AG10803 (cell line): ENCODE measurements around the gene TAS2R14.
A peak's percentile ranks its signal among the peaks of the same experiment; 100 is the strongest.

Source experiments
- DNase-seq: peaks from one replicate; pipeline ENCODE4 v3.0.0; 2010; ENCODE audit warnings: low read depth
- H3K4me3 ChIP-seq: 2 replicates; pipeline ENCODE4 v1.5.1; 2011; ENCODE audit warnings: mild to moderate bottlenecking, low read length, control low read depth
- TF ChIP-seq, protein P1 (sequence below): conservative IDR thresholded peaks from 2 replicates; pipeline ENCODE4 v1.5.1; 2011; ENCODE audit warnings: mild to moderate bottlenecking, low read length, control low read depth, inconsistent platforms

Gene TAS2R14

GRCh38 chr12:10965476-10965875, 26.4 kb upstream of the TAS2R14 start:
- peak; percentile 31 for DNase-seq
- TF ChIP-seq, protein P1, sequence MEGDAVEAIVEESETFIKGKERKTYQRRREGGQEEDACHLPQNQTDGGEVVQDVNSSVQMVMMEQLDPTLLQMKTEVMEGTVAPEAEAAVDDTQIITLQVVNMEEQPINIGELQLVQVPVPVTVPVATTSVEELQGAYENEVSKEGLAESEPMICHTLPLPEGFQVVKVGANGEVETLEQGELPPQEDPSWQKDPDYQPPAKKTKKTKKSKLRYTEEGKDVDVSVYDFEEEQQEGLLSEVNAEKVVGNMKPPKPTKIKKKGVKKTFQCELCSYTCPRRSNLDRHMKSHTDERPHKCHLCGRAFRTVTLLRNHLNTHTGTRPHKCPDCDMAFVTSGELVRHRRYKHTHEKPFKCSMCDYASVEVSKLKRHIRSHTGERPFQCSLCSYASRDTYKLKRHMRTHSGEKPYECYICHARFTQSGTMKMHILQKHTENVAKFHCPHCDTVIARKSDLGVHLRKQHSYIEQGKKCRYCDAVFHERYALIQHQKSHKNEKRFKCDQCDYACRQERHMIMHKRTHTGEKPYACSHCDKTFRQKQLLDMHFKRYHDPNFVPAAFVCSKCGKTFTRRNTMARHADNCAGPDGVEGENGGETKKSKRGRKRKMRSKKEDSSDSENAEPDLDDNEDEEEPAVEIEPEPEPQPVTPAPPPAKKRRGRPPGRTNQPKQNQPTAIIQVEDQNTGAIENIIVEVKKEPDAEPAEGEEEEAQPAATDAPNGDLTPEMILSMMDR: no peak
- H3K4me3 ChIP-seq: no peak overlapping the region

GRCh38 chr12:10960211-10960610, 21.1 kb upstream of the TAS2R14 start:
- H3K4me3 ChIP-seq: no peak overlapping the region
- TF ChIP-seq, protein P1: no peak
- no peak for DNase-seq

DNA sequence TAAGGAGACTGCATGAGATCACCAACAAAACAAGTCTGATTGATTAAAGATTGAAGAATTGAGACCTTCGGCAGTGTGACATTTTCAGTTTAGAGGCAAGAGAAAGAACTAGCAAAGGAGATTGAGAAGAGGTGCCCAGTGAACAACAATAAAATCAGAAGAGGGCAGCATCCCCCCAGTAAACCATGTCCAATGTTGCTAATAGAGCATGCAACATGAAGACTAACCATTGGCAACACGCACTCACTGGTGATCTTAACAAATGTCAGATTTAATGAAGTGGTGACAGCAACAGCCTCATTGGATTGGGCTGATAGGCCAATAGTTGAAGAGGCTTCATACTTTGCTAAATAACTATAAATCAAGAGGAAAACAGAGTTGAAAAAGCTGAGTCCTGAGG, 20.7 kb upstream of the TAS2R14 start:
- peak; percentile 11 for DNase-seq
- TF ChIP-seq, protein P1: no peak
- no peak overlapping the region for H3K4me3 ChIP-seq

DNA sequence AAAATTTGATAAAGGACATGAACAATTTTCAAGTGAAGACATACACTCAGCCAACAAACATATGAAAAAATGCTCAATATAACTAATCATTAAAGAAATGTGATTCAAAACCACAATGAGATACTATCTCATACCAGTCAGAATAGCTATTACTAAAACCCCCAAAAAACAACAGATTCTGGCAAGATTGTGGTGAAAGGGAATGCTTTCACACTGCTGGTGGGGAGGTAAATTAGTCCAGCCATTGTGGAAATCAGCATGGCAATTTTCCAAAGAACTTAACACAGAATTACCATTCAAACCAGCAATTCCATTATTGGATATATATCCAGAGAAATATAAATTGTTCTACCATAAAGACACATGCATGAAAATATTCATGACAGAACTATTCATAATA, 18.7 kb upstream of the TAS2R14 start:
- TF ChIP-seq, protein P1: no peak
- no peak overlapping the region for H3K4me3 ChIP-seq
- DNase-seq: peak; percentile 57

DNA sequence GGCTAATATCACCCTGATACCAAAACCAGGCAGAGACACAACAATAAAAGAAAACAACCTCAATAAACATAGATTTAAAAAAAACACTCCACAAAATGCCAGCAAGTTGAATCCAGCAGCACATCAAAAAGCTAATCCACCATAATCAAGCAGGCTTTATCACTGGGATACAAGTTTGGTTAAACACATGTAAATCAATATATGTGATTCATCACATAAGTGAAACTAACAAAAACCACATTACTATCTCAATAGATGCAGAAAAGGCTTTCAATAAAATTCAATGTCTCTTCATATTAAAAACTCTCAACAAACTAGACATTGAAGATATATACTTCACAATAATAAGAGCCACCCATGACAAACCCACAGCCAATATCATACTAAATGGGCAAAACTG, 17.0 kb upstream of the TAS2R14 start:
- no peak for DNase-seq
- TF ChIP-seq, protein P1: no peak
- no peak overlapping the region for H3K4me3 ChIP-seq

GRCh38 chr12:10952645-10953044, 13.6 kb upstream of the TAS2R14 start:
- H3K4me3 ChIP-seq: no peak overlapping the region
- TF ChIP-seq, protein P1: no peak
- no peak for DNase-seq

DNA sequence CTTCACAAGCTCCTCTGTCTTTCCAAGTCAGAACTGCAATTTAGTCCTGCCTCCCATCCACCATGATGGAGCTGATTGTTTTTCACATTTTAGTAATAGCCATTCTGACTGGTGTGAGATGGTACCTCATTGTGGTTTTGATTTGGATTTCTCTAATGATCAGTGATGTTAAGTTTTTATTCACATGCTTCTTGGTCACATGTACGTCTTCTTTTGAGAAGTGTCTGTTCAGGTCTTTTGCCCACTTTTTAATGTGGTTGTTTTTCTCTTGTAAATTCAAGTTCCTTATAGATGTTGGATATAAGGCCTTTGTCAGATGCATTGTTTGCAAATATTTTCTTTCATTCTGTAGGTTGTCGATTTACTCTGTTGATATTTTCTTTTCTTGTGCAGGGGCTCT, 4.1 kb upstream of the TAS2R14 start:
- TF ChIP-seq, protein P1: no peak
- no peak for DNase-seq
- H3K4me3 ChIP-seq: no peak overlapping the region
